SKM-1 treated with dmso at 0.1 percent for 144 hours (cell line): ENCODE measurements around the gene MGME1.

ENCODE experiments used
- DNase-seq: peaks from one replicate; lab custom pipeline; 2025; ENCODE audit not compliant: unreplicated experiment; lab: John Stamatoyannopoulos, UW

The MGME1 gene

DNA sequence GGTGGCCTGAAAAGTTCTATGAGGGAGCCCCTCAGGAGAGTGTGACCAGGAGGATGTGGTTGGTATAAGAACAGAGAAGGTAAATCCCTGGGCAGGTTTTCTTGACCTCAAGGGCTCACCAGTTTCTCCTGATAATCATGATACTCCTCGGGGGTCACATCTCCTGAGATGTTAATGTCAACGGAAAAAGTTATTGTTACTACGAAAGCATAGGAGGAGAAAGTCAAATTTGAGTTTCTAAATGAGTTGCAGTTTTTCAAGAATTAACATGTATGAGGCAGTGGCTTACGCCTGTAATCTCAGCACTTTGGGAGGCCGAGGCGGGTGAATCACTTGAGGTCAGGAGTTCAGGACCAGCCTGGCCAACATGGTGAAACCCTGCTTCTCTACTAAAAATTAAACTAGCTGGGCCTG lies 23.4 kb downstream of the MGME1 start:
- no peak for DNase-seq

DNA sequence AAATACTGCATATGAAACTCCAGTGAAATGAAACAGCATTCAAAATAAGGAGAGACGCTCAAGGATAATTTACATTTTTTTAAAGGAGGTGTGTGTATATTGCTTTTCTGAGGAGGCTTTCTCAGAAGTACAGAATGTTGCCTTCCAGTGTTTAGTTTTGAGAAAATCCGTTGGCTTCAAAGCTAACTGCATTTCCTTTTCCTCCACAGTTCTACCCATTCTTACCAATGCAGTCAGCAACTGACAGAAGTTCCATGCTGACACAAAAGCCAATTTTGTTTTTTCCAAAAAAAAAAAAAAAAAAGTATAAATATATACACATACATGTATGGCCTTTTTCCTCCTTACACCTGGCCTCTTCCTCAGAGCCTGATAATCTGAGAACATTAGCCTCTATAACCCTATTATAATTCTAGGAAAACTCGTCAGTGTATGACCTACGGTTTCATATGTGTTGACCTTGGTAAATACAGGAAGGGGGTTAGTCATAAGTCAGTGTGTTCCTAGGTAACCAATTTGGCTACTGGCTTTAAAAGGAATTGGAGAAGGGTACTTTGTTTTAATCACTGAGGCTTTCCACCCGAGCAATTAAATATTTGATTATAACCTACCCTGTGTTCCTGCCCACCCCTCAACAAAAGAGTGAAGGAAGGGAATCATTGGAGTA lies 24.2 kb downstream of the MGME1 start:
- DNase-seq: no peak

DNA sequence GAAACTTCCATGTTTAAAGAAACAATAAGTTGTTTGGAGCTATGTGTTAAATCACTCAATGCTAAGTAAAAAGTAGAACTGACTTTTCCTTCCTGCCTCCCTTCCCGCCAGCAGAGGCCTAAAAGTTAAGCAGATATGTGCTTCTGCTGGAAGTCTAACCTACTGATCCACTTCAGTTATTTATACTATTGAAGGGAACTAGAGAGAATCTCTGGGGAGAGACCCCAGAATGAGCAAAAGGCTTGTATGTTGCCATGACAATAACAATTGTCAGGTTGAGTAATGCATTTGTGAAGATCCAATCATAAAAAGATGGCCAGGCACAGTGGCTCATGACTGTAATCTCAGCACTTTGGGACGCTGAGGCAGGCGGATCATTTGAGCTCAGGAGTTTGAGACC lies 24.7 kb downstream of the MGME1 start:
- no peak for DNase-seq

DNA sequence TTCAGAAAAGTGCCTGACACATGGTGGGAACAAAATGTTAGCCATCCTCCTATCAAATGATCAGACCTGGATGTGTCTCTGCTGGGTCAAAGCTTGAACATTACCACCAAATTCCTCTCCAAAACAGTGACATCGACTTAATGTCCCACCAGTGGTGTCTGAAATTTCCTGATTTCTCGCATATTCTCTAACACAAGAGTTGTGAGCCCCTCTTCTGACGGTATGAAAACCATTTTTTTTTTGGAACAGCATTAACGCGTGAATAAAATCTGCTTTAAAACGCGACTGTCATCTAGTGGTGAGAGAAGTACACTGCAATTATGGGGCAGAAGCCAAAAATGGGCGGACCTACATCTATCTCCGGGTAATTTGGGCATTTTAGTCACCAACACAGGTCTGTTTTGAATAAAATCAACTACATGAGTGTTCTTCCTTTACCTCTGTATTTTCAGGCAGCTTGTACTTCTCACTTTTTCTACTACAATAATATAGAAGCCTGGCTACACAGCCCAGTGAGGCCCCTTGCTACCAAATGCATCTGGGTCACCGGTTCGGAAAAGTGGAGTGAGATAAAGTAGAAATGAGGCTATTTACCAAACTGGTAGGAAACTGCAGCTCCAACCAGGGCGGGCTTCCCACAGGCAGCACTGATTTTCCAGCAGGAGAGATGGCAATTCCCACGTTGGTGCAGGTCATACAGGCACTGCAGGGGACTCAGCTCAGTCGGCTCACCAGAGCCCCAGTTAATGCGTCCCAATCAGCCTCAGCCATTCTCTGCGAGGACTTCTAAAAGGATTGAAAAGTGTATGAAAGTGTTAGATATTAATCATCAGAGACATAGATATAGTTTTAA lies 27.4 kb downstream of the MGME1 start:
- peak; percentile 15 for DNase-seq

DNA sequence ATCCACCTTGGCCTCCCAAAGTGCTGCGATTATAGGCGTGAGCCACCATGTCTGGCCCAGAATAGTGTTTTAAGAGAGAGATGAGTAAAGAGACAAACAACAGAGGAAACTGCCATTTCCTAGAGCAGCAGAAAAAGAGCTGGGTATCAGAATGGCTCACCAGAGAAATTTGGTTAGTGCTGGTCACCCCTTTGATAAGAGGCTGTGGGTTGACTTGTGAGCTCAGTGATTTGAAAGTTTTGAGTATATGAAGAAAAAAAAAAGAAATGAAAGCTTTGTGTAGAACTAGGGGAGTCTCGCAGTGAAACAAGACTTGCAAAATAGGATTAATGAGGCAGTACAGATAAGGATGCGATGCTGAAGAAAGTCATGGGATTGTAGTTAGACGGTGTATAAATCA lies 29.6 kb downstream of the MGME1 start:
- no peak for DNase-seq

DNA sequence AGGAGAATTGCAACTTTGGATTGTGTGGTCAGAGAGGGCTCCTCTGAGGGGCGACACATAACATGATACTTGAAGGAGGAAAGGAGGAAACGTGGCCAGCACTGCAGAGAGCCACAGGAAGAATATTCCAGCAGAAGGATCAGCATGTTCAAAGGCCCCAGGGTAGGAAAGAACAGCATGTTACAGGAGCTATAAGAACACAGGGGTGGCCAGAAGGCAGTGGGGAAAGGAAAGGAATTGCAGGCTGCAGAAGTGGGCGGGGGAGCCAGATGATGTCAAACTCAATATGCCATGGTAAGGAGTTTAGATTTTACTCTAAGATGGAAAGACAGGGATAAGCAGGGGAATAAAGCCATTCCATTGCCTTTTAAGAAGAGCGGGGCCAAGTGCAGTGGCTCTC lies 30.7 kb downstream of the MGME1 start:
- no peak for DNase-seq

DNA sequence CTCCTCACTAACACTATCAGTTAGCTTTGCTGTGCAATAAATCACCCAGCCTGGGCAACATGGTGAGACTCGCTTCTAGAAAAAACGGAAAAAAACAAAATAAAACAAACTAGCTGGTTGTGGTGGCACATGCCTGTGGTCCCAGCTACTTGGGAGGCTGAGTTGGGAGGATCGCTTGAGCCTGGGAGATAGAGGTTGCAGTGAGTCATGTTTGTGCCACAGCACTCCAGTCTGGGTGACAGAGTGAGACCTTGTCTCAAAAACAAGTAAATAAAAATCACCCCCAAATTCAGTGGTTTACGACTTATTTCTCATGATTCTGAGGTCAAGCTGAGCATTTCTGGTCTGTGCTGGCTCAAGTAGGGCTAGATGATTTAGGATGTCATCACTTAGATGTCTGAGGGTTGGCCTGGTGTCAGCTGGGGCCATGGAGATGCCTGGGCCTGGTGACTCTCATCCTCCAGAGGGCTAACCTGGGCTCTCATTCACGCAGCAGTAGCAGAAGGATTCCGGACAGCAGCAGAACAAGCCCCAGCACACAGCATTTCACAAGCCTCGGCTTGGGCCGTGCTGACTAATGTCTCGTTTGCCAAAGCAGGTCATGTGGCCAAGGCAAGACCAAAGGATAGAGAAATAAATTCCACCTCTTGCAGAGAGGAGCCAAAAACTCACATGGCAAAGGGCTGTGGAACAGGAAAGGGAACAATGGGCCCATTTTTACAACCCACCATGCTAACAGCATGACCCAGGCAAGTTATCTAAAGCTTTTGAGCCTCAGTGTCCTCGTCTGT lies 32.5 kb downstream of the MGME1 start:
- DNase-seq: no peak

DNA sequence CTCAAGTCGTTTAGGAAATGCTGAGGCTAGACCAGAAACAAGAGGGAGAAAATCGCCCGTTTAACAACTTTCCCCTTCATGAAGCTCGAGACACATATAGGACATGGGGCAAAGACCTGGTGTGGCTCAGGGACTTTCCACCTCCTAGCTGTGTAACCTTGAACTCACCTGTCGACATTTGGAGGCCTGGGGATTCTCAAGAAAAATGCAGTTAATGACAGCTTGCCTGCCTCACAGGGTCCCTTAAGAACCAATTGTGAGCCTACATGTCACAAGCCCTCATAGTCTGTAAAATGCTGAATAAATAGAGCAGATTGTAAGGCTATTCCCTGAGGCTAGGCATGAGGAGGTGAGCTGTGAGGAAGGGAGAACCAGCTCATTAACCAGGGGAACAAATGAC lies 35.1 kb downstream of the MGME1 start:
- no peak for DNase-seq

DNA sequence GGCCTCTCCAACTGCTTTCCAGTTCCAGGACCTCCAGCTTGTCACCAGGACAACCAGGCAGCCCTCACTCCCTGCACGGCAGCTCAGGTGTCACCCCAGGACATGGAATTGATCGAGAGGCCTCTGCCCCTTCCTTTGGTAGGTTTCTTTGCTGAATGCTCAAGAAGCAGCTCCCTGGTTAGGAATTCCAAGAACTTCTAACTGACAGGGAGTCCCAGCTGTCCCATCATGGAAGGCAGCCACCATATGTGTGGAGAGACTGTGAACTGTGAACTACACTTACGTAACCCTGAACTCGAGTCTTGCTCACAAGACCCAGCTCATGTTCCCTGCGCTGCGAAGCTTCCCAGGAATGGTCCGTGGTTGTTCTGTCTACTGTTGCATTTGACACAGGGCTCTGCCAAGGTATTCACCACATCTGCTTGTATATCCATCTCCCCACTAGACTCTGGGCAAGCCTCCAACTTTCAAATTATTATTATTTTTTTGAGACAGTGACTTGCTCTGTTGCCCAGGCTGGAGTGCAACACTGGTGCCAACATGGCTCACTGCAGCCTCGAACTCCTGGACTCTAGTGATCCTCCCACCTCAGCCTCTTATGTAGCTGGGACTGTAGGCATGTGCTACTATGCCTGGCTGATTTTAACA lies 35.7 kb downstream of the MGME1 start:
- DNase-seq: no peak

DNA sequence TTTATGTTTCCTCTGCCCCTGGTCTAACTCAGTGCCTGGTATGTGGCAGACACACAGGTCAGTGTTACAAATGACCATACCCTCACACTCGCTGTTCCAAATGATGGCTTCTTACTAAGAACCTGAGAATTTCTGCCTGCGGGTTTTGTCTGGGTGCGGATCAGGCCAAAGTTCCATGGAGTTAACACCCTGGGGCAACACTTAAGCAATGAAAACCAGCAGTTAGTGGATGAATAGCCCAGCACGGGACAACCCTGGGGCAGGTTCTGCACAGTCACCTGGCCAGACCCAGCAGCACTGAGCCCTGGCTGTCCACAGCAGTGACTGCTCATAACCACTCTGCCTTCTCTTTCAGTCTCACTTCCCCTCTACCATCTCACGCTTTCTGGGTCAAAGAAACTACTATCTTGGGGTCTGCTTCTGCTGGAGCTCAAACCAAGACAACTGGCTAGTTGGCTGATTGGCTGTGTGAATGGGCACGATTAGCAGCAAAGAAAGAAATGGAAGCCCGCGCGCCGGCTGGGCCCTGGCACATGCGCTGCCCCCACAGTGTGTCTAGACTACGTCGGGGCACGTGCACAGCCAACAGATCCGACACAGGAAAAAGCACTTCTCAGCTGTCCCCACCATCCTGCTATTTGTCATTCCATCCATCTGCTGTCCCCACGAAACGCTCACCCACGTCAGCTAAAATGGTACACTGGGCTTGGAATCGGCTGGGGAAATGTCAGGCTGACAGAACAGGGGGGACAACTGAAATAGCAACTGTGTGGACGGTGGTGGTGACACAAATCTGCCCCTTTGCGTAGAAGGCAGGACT lies 36.6 kb downstream of the MGME1 start:
- no peak for DNase-seq

DNA sequence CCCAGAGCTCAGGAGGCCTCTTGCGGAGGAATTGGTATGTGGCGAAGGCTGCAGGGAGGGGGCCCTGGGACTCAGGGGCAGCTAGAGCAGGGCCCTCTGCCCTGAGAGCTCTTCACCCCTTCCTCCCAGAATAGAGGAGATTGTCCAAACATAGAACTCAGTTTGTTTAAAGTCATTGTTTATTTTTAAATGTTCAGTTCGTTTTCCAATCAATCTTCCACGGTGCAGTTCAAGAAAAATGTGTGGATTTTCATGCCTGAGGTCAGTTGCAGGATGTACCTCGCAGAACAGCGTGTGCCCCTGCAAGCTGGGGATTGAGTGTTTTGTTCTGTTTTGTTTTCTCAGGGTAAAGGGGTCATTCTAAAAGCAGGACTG lies 37.2 kb downstream of the MGME1 start:
- no peak for DNase-seq

DNA sequence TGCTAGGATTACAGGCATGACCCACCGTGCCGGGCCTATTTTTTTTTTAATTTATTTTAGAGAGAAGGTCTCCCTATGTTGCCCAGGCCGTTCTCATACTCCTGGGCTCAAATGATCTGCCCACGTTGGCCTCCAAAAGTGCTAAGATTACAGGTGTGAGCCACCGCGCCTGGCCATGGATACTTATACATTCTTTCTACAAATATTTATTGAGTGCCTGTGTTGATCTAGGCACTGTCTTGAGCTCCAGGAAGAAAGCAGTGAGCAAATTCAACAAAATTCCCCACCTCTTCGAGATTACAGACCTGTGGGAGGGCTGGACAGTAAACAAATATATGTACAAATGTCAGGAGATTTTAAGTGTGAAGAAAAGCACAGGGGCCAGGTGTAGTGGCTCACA lies 37.9 kb downstream of the MGME1 start:
- DNase-seq: no peak

DNA sequence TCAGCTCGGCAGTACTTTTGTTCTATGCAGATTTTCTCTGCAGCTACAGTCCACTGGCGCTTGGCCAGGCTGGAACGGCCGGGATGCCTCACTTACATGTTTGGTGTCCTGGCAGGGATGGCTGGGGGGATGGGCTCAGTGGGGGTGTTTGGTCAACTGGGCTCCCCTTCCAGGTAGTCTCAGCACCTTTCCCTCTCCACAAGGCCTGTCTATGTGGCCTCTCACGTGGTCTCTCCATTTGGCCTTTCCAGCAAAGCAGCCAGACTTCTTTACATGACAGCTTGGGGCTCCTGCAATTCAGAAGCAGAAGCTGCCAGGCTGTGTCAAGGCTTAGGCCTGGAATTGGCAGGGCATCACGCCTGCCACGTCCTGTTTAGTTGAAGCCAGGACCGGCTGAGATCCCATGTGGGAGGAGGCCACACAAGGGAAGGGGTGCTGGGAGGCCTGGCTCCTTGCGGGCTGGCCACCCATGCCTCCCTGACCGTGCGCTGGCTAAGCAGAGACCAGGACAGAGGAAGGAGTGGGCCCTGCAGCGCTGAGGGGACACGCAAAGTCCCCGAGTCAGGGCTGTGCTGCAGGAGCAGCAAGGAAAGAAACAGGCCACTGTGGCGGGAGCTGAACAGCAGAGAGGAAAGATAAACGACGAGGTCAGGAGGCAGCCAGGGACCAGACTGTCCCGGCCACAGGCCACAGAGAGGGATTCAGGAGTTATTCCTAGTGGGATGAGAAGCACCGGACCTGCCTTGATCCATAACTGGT lies 38.9 kb downstream of the MGME1 start:
- DNase-seq: no peak

DNA sequence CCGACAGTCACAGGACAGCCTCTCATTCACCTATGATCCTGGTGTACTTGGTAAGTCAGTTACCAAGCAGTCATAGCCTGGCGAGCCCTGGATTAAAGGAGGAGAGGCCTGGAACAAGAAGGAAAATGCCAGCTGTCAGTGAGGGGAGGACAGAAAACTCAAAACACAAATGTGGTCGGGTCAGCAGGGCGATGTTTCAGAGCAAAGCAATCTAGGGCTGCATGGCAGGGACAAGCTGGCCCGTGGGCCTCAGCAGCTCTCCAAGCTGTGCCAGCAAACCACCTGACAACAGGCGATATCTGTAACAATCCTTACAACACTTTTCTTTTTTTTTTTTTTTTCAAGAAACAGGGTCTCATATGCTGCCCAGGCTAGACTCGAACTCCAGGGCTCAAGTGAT lies 40.3 kb downstream of the MGME1 start:
- no peak for DNase-seq

DNA sequence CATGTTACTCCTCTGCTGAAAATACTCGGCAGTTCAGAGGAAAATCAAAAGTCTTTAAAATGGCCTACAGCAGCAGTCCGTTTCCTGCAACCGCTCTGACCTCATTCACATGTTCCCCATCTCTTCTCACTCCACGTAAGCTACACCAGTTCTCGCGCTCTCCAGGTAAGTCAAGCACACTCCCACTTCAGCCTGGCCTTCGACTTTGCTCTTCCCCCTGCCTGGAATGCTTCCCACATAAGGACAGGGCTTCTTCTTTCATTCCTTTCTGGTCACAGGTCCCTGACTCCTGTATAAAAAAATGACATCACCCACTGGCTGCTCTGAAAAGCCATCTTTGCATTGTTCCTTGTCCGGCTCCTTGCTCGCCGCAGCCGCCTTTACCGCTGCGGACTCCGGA lies 42.7 kb downstream of the MGME1 start:
- no peak for DNase-seq

DNA sequence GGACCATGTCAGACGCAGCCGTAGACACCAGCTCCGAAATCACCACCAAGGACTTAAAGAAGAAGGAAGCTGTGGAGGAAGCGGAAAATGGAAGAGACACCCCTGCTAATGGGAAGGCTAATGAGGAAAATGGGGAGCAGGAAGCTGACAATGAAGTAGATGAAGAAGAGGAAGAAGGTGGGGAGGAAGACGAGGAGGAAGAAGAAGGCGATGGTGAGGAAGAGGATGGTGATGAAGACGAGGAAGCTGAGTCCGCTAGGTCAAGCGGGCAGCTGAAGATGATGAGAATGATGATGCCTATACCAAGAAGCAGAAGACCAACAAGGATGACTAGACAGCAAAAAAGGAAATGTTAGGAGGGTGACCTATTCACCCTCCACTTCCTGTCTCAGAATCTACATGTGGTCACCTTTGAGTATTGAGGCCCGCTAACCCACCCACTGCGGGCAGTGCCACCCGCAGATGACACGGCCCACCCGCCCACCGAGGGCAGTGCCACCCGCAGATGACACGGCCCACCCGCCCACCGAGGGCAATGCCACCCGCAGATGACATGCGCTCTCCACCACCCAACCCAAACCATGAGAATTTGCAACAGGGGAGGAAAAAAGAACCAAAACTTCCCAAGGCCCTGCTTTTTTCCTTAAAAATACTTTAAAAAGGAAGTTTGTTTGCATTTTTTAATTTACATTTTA lies 43.3 kb downstream of the MGME1 start:
- DNase-seq: no peak

DNA sequence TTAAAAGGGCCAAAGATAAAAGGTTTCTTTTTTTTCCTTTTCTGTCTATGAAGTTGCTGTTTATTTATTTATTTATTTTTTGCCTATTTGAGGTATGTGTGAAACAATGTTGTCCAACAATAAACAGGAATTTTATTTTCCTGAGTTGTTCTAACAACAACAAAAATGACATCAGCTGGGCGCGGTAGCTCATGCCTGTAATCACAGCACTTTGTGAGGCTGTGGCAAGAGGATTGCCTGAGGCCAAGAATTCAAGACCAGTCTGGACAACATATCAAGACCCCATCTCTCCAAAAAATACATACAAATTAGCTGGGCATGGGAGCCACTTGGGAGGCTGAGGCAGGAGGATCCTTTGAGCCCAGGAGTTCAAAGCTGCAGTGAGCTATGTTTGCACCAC lies 44.1 kb downstream of the MGME1 start:
- DNase-seq: no peak

DNA sequence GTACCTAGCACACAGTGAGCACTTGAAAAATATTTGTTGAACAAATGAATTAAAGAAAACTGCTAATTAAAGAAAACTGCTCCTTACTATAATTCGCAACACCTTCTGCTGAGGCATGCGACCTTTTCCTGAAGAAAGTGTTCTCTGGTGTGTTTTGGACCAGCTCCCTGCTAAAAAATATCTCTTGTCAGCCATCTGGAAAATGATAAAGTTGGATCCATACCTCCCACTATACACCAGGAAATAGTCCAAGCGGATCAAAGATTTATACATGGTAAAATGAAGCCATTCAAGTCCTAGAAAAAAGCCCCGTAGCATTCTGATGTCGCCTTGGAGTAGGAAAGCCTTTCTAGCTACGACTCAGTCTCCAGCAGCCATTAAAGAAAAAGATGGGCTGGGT lies 45.6 kb downstream of the MGME1 start:
- no peak for DNase-seq

DNA sequence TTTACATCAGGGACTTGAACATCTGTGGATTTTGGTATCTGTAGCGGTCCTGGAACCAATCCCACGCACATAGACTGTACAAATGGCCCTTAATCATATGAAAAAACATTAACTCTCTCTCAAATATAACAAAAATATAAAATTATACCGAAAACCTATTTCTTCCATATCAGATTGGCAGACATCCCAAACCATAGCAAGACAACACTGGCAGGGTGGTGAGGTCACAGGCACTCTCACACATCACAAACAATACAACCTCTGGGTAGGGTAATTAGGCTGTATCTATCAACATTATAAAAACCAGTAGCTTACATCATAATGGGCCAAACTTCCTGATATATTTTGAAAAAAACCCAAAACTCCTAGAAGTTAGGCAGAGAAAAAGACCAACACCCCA lies 48.0 kb downstream of the MGME1 start:
- DNase-seq: no peak
